ENCODE results near the gene DHX8. TPM values are rescaled to one million over a fixed set of nuclear protein-coding genes. Genes with fewer than 3 reads are reported as not detected.

Gene DHX8
- total RNA-seq, 1 experiment from 2014 or later: 34.5 TPM

DNA sequence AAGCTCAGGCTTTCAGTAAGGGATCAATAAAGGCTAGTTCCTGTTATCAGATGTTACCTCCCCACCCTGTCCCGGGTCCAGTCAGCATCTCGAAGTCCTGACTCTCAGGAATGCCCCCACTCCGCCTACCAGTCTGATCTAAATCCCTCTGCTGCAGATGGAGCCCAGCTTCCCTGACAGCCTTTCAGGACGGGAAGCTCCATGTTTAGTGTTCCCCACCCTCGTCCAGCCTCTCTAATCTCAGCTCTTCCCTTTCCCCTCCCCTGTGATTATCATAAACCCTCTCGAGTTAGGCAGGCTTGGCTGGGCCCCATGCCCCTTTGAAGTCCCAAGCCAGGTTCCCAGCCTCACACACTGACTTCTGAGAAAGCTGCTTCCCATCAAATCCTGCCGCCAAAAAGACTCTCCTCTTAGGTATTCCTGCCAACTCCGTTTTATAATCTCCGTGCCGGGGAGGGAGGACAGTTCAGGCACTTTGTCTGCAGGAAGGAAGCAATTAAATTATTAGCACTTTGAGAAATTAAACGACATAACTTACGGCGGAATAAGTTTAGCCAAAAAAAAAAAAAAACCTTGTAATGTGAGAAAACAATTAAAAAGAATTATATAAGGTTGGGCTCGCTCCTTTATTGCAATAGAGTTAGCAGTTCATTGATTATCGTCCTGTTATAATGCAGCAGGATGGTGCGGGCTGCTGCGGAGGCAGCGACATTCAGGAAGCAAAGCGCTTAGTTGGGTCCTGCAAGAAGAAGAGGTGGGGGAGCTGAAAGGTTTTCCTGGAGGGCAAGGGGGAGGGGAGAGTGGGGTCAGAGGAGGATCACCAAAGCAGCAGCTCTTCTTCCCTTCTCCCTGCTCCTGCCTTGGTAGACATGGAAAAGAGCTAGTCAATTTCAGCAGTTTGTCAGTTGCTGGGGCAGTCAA lies 79.2 kb downstream of the DHX8 start:
- Histone ChIP-seq H3K27me3 (ENCODE audit: low read length) (no peaks in the 10 kb centered on the region), H3F3A (ENCODE audit: low read length, unreplicated experiment) (no peaks in the 10 kb centered on the region), H3K36me3 (ENCODE audit: low read depth, low read length) (no peaks in the 10 kb centered on the region), H2AFZ (ENCODE audit: low read length) (0 out of 2 replicates have a peak overlapping the region, but pooled peaks have one; percentile 12), H3K9me3 (ENCODE audit: low read length) (no peaks in the 10 kb centered on the region), H4K20me1 (ENCODE audit: low read length) (no peaks in the 10 kb centered on the region), H3K4me3 (ENCODE audit: low read length) (no peak overlapping the region), H3K9me2 (replicated peaks; ENCODE audit: low read length) (no peaks in the 10 kb centered on the region), H3K4me2 (ENCODE audit: low read length) (peak overlapping the region; percentile 40; the same call in 1 of the 2 replicates), H3K4me1 (ENCODE audit: insufficient read depth, low read length) (peaks cover 11% of the 10 kb centered on the region), H3K27ac (ENCODE audit: low read length) (no peak overlapping the region), H3K9ac (ENCODE audit: low read length) (no peak overlapping the region), H3K79me2 (ENCODE audit: low read length) (no peaks in the 10 kb centered on the region)
- ChIA-PET CTCF (interaction anchor here (0.7 kb wide), 1 partner anchor 20 kb away, joined by 3 read pairs; no protein-coding TSS in a partner anchor), POLR2A (ENCODE audit: unreplicated experiment) (no interaction called here)
- TF ChIP-seq EZH2phosphoT487 (IDR thresholded peaks at IDR 0.05; ENCODE audit: borderline replicate concordance, low read length) (no peak), EZH2 (IDR thresholded peaks at IDR 0.05; ENCODE audit: low read length, unreplicated experiment) (no peak)
- TF ChIP-seq, protein P1, sequence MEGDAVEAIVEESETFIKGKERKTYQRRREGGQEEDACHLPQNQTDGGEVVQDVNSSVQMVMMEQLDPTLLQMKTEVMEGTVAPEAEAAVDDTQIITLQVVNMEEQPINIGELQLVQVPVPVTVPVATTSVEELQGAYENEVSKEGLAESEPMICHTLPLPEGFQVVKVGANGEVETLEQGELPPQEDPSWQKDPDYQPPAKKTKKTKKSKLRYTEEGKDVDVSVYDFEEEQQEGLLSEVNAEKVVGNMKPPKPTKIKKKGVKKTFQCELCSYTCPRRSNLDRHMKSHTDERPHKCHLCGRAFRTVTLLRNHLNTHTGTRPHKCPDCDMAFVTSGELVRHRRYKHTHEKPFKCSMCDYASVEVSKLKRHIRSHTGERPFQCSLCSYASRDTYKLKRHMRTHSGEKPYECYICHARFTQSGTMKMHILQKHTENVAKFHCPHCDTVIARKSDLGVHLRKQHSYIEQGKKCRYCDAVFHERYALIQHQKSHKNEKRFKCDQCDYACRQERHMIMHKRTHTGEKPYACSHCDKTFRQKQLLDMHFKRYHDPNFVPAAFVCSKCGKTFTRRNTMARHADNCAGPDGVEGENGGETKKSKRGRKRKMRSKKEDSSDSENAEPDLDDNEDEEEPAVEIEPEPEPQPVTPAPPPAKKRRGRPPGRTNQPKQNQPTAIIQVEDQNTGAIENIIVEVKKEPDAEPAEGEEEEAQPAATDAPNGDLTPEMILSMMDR (conservative IDR thresholded peaks at IDR 0.05; ENCODE audit: low read depth, low read length): no peak
- BruUV-seq (replicated peaks): no TSS peak
- ATAC-seq (peak; percentile 29), DNase-seq (no peak)
- intact Hi-C loops (cut with micrococcal nuclease): no loop called here

DNA sequence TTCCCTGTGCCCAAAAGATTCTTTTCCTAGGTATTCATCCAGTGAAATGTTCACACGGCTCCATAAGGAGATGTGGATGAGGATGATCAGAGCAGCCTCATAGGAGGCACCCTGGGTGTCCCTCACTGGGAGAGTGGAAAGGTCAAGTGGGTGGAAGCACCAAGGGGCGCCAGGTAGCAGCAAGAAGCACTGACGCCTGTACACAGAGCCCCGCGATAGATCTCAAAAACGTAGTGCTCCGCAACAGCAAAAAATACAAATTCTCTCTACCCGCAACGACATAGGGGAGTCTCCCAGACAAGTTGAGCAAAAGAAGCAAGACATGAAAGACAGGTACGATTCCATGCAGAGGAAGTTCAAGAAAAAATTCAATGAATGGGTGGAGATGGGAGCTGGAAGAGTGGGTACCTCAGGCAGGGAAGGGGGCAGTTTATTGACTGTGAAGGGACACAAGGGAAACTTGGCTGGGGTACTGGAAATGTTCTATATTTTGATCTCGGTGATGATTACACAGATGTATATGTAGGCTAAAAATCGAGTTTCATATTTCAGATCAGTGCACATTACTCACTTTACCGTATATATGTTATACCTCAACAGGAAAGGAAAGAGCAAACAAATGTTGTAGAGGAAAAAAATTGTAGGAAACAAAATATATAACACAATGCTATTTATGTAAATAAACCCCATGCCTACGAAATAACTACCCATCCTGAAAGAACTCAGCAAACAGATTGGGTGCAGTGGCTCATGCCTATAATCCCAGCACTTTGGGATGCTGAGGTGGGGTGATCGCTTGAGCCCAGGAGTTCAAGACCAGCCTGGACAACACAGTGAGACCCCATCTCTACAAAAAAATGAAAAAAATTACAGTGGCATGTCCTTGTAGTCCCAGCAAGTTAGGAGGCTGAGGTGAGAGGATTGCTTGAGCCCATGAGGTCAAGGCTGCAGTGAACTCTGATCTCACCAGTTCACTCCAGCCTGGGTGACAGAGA lies 80.1 kb downstream of the DHX8 start:
- POLR2A ChIA-PET (ENCODE audit: unreplicated experiment): no interaction called here
- peak overlapping the region; percentile 40 for H3K4me2 ChIP-seq (ENCODE audit: low read length)
- intact Hi-C loops (cut with micrococcal nuclease): no loop called here

DNA sequence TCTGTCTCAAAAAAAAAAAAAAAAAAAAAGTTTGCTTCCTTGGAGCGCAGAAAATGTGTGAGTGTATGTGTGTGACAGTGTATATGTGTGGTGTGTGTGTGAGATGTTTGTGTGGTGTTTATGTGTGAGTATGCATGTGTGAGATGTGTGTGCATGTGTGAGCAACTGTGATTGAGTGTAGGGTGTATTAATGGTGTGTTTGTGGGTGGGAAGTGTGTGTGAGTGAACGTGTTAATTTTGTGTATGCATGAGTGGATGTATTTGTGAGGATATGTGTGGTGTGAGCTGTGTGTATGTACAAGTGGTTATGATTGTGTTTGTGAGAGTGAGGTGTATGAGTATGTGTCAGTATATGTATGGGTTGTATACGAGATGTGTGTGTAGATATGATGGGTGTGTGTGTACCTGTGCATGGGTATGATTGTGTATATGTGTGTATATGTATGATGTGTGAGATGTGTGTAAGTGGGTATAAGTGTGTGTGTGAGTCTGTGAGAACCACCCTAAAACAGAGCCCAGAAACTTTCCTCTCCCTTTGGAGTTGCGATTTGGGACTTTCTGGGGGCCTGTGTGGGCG lies 84.8 kb downstream of the DHX8 start:
- Histone ChIP-seq H3K4me2 (ENCODE audit: low read length) (no peak overlapping the region), H3K36me3 (ENCODE audit: low read depth, low read length) (no peaks in the 10 kb centered on the region), H3K27me3 (ENCODE audit: low read length) (no peaks in the 10 kb centered on the region), H3K79me2 (ENCODE audit: low read length) (no peaks in the 10 kb centered on the region), H3K4me1 (ENCODE audit: insufficient read depth, low read length) (peaks cover 8% of the 10 kb centered on the region), H4K20me1 (ENCODE audit: low read length) (no peaks in the 10 kb centered on the region), H3K9me2 (replicated peaks; ENCODE audit: low read length) (no peaks in the 10 kb centered on the region), H3K27ac (ENCODE audit: low read length) (no peak overlapping the region), H3K9me3 (ENCODE audit: low read length) (no peaks in the 10 kb centered on the region), H3K9ac (ENCODE audit: low read length) (no peak overlapping the region), H3F3A (ENCODE audit: low read length, unreplicated experiment) (no peaks in the 10 kb centered on the region), H2AFZ (ENCODE audit: low read length) (no peak overlapping the region), H3K4me3 (ENCODE audit: low read length) (no peak overlapping the region)
- intact Hi-C loops (cut with micrococcal nuclease): no loop called here
- no TSS peak for BruUV-seq (replicated peaks)
- ATAC-seq (no peak), DNase-seq (no peak)
- POLR2A ChIA-PET (ENCODE audit: unreplicated experiment): interaction anchor here (0.9 kb wide), 1 partner anchor 421 kb away, joined by 6 read pairs; no protein-coding TSS in a partner anchor
- CTCF ChIA-PET: no interaction called here
- TF ChIP-seq EZH2phosphoT487 (IDR thresholded peaks at IDR 0.05; ENCODE audit: borderline replicate concordance, low read length): no peak
- TF ChIP-seq EZH2 (IDR thresholded peaks at IDR 0.05; ENCODE audit: low read length, unreplicated experiment): no peak
- TF ChIP-seq, protein P1 (conservative IDR thresholded peaks at IDR 0.05; ENCODE audit: low read depth, low read length): no peak

More for the DNA sequence above, 80.1 kb downstream of the DHX8 start:
- ATAC-seq (peak; percentile 67), DNase-seq (peak; percentile 56)
- Histone ChIP-seq H3K27ac (ENCODE audit: low read length) (no peak overlapping the region), H2AFZ (ENCODE audit: low read length) (no peak overlapping the region), H3K4me1 (ENCODE audit: insufficient read depth, low read length) (peaks cover 11% of the 10 kb centered on the region), H3K36me3 (ENCODE audit: low read depth, low read length) (no peaks in the 10 kb centered on the region), H3K9ac (ENCODE audit: low read length) (no peak overlapping the region), H3K9me3 (ENCODE audit: low read length) (no peaks in the 10 kb centered on the region), H4K20me1 (ENCODE audit: low read length) (no peaks in the 10 kb centered on the region), H3K27me3 (ENCODE audit: low read length) (no peaks in the 10 kb centered on the region), H3K4me3 (ENCODE audit: low read length) (no peak overlapping the region), H3F3A (ENCODE audit: low read length, unreplicated experiment) (no peaks in the 10 kb centered on the region), H3K79me2 (ENCODE audit: low read length) (no peaks in the 10 kb centered on the region), H3K9me2 (replicated peaks; ENCODE audit: low read length) (no peaks in the 10 kb centered on the region)
- no TSS peak for BruUV-seq (replicated peaks)
- CTCF ChIA-PET: interaction anchor here (0.7 kb wide), 1 partner anchor 21 kb away, joined by 3 read pairs; no protein-coding TSS in a partner anchor
- no peak for TF ChIP-seq EZH2phosphoT487 (IDR thresholded peaks at IDR 0.05; ENCODE audit: borderline replicate concordance, low read length)
